Activated CD8-positive, alpha-beta memory T cell treated with anti-CD3 and anti-CD28 coated beads, Interleukin-2, amount 50 U/mL, for 1 hour (primary cell): ENCODE measurements around the gene UBXN11.
"Not testable (repeated sequence)": the region's sequence is repeated elsewhere in the genome, so short reads cannot be mapped to it uniquely, and the experiment has no call there.

Source experiments
- DNase-seq: peaks from one replicate; pipeline ENCODE4 v3.0.0-alpha.2; 2020; ENCODE audit errors: extremely low read depth

Gene UBXN11

GRCh38 chr1:26336477-26337205 is 30.2 kb upstream of the UBXN11 start:
- DNase-seq = peak; percentile 50

GRCh38 chr1:26335774-26336476 is 29.5 kb upstream of the UBXN11 start:
- no peak for DNase-seq

- not testable (repeated sequence) for DNase-seq
Observed at GRCh38 chr1:26333312-26333711, 26.9 kb upstream of the UBXN11 start.

- DNase-seq = no peak
Observed at GRCh38 chr1:26330276-26330675, 23.8 kb upstream of the UBXN11 start.

- not testable (repeated sequence) for DNase-seq
Observed at GRCh38 chr1:26329380-26329779, 22.9 kb upstream of the UBXN11 start.

- no peak for DNase-seq
Observed at GRCh38 chr1:26328597-26328996, 22.2 kb upstream of the UBXN11 start.

- DNase-seq = no peak
Observed at GRCh38 chr1:26327956-26328362, 21.5 kb upstream of the UBXN11 start.

GRCh38 chr1:26324550-26324949 is 18.1 kb upstream of the UBXN11 start:
- DNase-seq = no peak

- no peak for DNase-seq
Observed at GRCh38 chr1:26323382-26323781, 16.9 kb upstream of the UBXN11 start.

GRCh38 chr1:26322042-26322331 is 15.6 kb upstream of the UBXN11 start:
- DNase-seq = no peak

GRCh38 chr1:26321315-26322041 is 15.0 kb upstream of the UBXN11 start:
- DNase-seq = peak; percentile 88

GRCh38 chr1:26320896-26321295 is 14.5 kb upstream of the UBXN11 start:
- no peak for DNase-seq

GRCh38 chr1:26318338-26319064 is 12.1 kb upstream of the UBXN11 start:
- DNase-seq = no peak

- peak; percentile 71 for DNase-seq
Observed at GRCh38 chr1:26317612-26318337, 11.3 kb upstream of the UBXN11 start, which contains the start of gene CD52. TSS of gene CD52 (plus strand) at chr1:26317958. CDS start at chr1:26318018, 60 bp downstream.

- no peak for DNase-seq
Observed at GRCh38 chr1:26317146-26317545, 10.7 kb upstream of the UBXN11 start.

GRCh38 chr1:26315874-26316850 is 9.7 kb upstream of the UBXN11 start:
- no peak for DNase-seq

- no peak for DNase-seq
Observed at GRCh38 chr1:26314501-26314900, 8.1 kb upstream of the UBXN11 start.

- not testable (repeated sequence) for DNase-seq
Observed at GRCh38 chr1:26307966-26308899, 1.8 kb upstream of the UBXN11 start.

GRCh38 chr1:26307363-26307781 is 936 bp upstream of the UBXN11 start:
- DNase-seq = no peak
